ENCODE measurements around the gene SELENOP.

GRCh38 chr5:42791151-42791550 lies 20.5 kb downstream of the SELENOP start:
- TF ChIP-seq CTCF (conservative IDR thresholded peaks at IDR 0.05; ENCODE audit: low read depth, low read length): no peak
- no peak for TF ChIP-seq EZH2 (IDR thresholded peaks at IDR 0.05; ENCODE audit: borderline replicate concordance, low read depth, low read length, poor library complexity, severe bottlenecking)
